HL-60/S4 treated with phorbol 12-myristate 13-acetate at 8.2 ng/mL for 4 days and 3 days (cell line): ENCODE results near the gene MAP1B.

Source experiments
- in situ Hi-C: fragments of 300-500 bp; cut with MboI; formaldehyde crosslinking; loops from 2 replicates; pipeline ENCODE4 v1.15.0; 2022; ENCODE audit warnings: low sequenced_read_pairs

The MAP1B gene

DNA sequence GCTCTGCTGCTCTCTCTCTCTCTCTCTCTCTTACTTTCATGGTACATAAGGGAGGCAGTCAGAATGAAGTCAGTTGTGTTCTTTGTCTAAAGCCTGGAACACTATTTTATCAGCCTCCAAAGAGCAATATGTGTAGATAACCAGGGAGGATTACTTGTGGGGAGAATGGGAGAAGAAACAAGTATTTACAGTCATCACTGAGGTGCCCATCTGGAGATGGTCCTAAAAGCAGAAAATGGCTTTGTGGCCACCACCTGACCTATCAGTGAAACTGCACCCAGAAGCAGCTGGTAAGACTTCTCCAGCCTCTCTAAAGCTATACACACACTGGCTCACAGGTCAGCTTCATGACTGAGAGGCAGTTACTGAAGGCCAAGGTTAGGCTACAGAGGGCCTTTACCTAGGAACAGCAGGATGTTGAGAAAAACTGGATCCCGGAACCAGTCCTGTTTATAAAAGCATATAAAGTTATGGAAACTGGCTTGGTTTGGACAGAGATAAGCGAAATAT lies 137.6 kb downstream of the MAP1B start:
- in situ Hi-C loops: no loop called here

DNA sequence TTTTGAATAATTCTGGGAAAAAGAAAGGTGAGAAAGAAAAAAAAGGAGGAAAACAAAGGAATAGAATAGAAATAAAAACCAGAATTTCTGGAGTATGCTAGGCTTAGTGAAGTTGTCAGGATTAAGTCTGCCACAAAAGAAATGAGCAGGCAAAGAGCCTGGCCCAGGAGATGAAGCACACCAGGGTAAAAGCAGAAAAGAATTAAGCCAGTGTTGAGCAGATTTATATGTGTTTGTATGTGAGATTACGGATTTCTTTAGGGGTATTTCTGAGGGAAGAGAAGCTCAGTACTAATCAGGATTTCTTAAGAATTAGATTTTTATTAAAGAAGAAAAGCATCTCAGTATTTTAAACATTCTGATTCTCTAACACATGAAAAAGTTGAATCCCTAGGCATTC lies 138.3 kb downstream of the MAP1B start:
- in situ Hi-C loops: no loop called here

DNA sequence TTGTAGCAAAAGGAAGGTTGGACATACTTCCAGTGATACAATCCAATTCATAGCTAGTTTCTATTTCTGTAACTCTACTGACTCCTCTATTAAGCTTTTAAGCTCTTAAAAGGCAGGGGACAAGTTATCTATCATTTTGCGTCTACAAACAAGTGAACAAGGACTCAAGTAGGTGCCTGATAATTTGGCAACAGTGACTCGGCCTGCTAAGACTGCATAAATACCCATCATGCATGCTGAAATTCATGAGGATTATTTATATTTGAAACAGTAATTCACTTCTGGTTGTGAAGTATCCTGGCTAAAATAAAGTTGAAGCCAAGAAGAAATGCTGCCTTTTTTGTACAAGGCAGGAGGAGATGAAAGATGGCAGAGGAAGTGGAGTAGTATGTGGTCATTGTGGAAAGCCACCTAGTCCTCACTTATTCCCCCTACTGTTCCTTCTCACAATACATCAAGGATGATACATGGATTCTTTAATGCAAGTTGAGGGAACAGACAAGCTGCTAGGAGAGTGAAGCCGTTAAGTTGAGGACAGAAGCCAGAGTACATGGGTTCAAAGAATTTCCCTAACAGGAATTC lies 138.8 kb downstream of the MAP1B start:
- in situ Hi-C loops: no loop called here

DNA sequence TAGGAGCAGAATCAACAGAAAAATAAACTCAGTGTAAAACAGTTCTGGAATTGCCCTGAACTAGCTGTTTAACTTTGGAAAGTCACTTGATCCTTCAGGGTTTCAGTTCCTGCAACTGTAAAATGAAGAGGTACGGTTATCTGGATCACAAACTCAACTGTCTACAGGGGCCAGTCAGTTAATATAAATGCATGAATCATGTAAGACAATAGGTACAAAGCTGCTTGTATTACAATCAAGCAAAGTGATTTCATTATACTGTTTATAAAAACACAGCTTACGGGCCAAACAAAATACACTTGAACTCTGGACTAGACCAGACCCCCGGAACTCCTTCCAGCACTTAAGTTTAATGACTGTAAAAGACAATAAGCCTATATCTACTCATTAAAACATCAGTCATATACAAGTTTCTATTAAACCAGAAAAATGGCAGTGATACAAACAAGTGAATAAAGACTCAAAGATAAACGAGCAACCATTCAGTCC lies 139.7 kb downstream of the MAP1B start:
- in situ Hi-C loops: no loop called here

DNA sequence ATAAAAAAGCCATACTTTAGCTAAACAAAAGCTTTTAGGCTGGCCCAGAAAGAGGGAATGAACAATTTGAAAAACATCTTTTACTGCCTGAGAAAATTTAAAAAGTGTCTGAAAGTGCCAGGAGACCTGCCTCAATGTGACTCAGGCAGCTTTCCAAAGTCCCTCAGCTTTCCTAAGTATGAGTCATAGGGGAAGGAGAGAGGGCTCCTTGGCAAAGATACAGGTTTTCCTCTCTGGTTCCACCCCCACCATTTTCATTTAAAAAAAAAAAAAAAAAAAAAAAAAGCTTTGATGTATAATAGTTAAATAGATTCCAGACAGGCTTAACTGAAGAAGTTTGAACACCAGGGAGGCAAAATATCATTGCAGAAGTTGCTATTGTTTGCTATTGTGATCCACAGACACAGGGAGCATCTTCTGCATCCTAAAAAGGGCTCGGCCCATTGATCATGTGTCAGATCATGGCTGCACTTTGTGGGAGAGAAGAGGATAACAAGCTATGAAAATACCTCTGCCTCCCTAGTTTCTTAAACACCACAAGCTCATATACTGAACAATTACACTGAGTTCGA lies 141.2 kb downstream of the MAP1B start:
- in situ Hi-C loops: no loop called here

DNA sequence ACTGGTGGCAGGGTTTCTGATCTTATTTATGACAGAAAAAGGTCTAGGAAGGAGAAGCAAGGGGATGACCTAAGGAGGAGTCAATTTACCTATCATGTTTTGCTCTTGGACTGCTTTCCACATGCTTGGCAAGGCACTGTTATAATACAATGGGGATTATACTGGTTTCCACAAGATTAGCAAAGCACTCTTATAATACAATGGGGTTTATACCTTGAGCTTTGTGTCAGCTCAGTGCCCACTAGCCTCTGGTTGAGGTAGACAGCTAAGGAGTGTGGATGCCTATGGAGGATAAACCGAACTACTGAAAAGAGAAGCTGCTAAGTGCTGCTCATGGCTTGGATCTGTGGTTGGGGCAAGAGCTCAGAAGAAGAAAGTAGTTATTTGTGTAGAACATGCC lies 144.1 kb downstream of the MAP1B start:
- in situ Hi-C loops: no loop called here

DNA sequence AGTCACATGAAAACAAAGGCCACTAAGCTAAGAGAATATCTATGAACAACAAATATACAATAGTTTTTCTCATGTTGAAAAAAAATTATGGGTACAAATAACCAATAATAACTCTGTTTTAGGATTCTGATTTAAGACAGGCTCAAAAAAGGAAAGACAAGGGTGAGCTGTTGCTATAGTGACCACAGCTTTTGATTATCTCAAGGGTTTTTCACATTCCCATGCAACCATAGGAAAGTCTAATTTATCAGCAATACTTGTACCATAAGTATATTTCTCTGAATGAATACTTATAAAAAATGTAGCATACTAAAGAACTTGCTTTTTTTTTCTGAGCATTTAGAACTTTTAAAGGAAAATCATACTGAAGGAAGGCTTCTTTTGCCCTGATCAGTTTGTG lies 144.7 kb downstream of the MAP1B start:
- in situ Hi-C loops: no loop called here

DNA sequence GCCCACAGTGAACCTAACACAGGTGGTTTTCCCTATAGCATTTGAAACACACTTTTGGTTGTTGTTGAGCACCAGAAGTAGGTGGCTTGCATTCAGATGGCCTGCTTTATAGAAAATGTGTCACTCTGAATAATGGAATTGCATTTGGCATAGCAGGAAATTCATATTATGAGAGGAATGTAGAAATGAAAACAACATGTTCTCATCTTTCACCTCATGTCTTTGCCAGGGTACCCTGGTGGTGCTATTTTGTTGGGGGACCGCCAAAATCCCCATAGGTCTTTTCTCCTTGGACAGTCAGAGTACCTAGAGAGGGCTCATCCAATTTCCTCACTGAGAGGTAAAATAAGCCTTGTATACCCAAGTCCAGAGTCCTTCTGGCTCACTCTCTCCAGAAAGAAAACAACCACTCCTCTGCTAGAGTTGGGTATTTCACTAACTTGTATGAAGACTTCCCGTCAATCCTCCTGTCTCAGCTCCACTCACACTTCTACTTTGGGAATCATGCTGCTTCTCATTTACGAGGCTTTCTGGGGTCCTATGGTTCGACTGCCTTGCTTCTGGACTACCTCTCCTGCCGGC lies 145.4 kb downstream of the MAP1B start:
- in situ Hi-C loops: no loop called here

DNA sequence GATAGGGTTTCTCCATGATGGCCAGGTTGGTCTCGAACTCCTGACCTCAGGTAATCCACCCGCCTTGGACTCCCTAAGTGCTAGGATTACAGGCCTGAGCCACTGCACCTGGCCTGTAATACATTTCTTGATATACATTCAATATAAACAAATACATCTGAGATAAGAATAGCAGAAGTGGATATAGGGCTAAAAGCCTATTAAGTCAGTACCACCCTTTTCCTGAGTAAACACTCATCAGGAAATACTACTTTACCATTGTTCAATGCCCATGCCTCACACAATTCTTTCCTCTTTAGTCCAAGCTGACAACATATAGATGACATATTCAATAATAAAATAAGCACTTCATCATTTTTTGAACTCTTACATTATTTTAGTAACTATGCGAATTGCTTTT lies 148.0 kb downstream of the MAP1B start:
- in situ Hi-C loops: no loop called here

DNA sequence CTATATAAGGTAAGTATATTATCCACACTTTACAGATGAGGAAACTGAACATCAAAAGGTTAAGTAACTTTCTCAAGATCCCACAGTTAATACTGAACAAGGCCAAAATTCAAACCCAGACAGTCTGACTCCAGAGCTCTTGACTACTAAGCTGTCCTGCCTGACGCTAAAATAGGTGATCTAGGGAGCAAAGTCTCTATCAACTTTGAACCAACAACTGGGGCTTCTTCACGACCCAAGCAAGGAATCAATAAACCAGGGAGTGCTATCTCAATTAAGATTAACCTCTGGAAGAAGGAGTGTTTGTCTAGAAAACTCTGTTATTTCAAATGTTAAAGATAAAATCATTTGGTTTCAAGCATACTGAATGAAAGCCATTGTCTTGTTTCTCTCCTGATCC lies 148.4 kb downstream of the MAP1B start:
- in situ Hi-C loops: no loop called here

DNA sequence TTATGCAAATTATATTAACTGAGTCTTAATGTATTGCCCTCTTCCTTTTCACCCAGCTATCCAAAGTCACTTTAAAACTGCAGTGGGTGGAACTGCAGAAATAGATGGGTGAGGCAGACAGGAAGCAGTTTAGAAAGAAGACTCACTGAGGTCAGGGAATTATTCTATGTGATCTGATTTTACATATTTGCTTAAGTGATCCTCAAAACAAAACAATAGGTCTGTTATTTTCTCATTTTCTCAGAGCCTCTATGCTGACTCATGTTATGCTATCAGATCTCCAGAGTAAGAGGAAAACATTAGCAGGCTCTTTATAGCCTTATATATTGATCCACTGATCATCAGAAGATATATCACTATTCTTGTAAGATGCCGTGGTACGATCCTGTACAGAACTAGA lies 149.3 kb downstream of the MAP1B start:
- in situ Hi-C loops: no loop called here
